CD4-positive, alpha-beta T cell (primary cell): Measurements from ENCODE around the gene LAMA1. TPM values are rescaled to one million over a fixed set of nuclear protein-coding genes. Genes with fewer than 3 reads are reported as not detected.

Experiments
- ATAC-seq: fragments of 200-7000 bp; cut with Tn5 transposase; one replicate; pipeline ENCODE4 v1.10.0; 2022; ENCODE audit warnings: mild to moderate bottlenecking; ENCODE audit not compliant: poor library complexity
- CTCF ChIA-PET: fragments of 350-600 bp; sonication (Branson Sonifier 250); formaldehyde crosslinking; loops from one replicate; lab custom pipeline; 2021; ENCODE audit warnings: antibody characterized with exemption, inconsistent platforms; lab: Charles Lee
- POLR2A ChIA-PET: fragments of 350-600 bp; sonication (Branson Sonifier 250); formaldehyde crosslinking; loops from one replicate; lab custom pipeline; 2021; ENCODE audit warnings: antibody characterized with exemption, inconsistent platforms; lab: Charles Lee
- DNase-seq, 14 experiments: peaks; one replicate each; pipeline ENCODE4 v3.0.0-alpha.2; 2013 to 2020; ENCODE audit warnings: mixed read lengths in 2 of 14
- H3K27ac ChIP-seq, 2 donors: one replicate each; pipeline versions ENCODE4 v1.5.1 to v1.7.0; 2013; ENCODE audit warnings: low read length in 2 of 2, low read depth in 1 of 2, mild to moderate bottlenecking in 1 of 2
- H3K27me3 ChIP-seq, 2 experiments: 1 replicate in 1 of 2; 2 replicates in 1 of 2; pipeline versions ENCODE4 v1.6.1 to v1.7.0; 2013; ENCODE audit warnings: low read length in 2 of 2, control low read depth in 1 of 2, mild to moderate bottlenecking in 1 of 2, moderate library complexity in 1 of 2; ENCODE audit not compliant: insufficient read depth in 2 of 2, control insufficient read depth in 1 of 2
- H3K36me3 ChIP-seq: one replicate; pipeline ENCODE4 v1.6.1; 2013; ENCODE audit warnings: low read length, control low read depth; ENCODE audit not compliant: insufficient read depth
- H3K4me1 ChIP-seq: one replicate; pipeline ENCODE4 v1.6.1; 2013; ENCODE audit warnings: low read length, control low read depth; ENCODE audit not compliant: insufficient read depth
- H3K4me3 ChIP-seq: one replicate; pipeline ENCODE4 v1.5.1; 2013; ENCODE audit warnings: mild to moderate bottlenecking, low read length, moderate library complexity
- H3K9me3 ChIP-seq, 2 experiments: 1 replicate in 1 of 2; 2 replicates in 1 of 2; pipeline versions ENCODE4 v1.6.1 to v1.7.0; 2013; ENCODE audit warnings: low read length in 2 of 2, mild to moderate bottlenecking in 2 of 2, control low read depth in 1 of 2, moderate library complexity in 1 of 2; ENCODE audit not compliant: control insufficient read depth in 1 of 2, insufficient read depth in 1 of 2
- H3K27ac Mint-ChIP-seq: one replicate; pipeline ENCODE4 v1.8.0; 2020; ENCODE audit warnings: mixed read lengths
- H3K27me3 Mint-ChIP-seq: one replicate; pipeline ENCODE4 v1.8.0; 2021; ENCODE audit warnings: mixed read lengths
- H3K36me3 Mint-ChIP-seq: one replicate; pipeline ENCODE4 v1.8.0; 2021; ENCODE audit warnings: low read depth, mixed read lengths
- H3K4me1 Mint-ChIP-seq: one replicate; pipeline ENCODE4 v1.8.0; 2021; ENCODE audit warnings: low read depth, mixed read lengths
- H3K4me3 Mint-ChIP-seq: one replicate; pipeline ENCODE4 v1.8.0; 2020; ENCODE audit warnings: mild to moderate bottlenecking, mixed read lengths
- H3K9me3 Mint-ChIP-seq: one replicate; pipeline ENCODE4 v1.8.0; 2020; ENCODE audit warnings: mixed read lengths
- intact Hi-C, 2 experiments: fragments of 100-400 bp; cut with DNase I in 1 of 2; cut with micrococcal nuclease in 1 of 2; formaldehyde crosslinking; loops; one replicate each; pipeline versions ENCODE4 v1.15.1 to v1.9.0; 2023 to 2025; cut with DNase I, micrococcal nuclease
- polyA plus RNA-seq, 2 donors: library from polyadenylated mRNA; unstranded; fragments of 120-200 nt; gene quantifications; one replicate each; pipeline ENCODE4 v1.2.1, GENCODE V29; 2013
- total RNA-seq, 174 experiments: library from RNA in 2 of 174; stranded (reverse) in 2 of 174; gene quantifications; one replicate each; pipeline ENCODE4 v1.2.3 and lab custom pipeline; 2021 to 2026
- TF ChIP-seq, protein P1 (sequence below): fragments of 200-600 bp; IDR thresholded peaks from one replicate; pipeline ENCODE4 v1.8.0; 2022; ENCODE audit warnings: antibody characterized with exemption, mild to moderate bottlenecking

Gene LAMA1, protein sequence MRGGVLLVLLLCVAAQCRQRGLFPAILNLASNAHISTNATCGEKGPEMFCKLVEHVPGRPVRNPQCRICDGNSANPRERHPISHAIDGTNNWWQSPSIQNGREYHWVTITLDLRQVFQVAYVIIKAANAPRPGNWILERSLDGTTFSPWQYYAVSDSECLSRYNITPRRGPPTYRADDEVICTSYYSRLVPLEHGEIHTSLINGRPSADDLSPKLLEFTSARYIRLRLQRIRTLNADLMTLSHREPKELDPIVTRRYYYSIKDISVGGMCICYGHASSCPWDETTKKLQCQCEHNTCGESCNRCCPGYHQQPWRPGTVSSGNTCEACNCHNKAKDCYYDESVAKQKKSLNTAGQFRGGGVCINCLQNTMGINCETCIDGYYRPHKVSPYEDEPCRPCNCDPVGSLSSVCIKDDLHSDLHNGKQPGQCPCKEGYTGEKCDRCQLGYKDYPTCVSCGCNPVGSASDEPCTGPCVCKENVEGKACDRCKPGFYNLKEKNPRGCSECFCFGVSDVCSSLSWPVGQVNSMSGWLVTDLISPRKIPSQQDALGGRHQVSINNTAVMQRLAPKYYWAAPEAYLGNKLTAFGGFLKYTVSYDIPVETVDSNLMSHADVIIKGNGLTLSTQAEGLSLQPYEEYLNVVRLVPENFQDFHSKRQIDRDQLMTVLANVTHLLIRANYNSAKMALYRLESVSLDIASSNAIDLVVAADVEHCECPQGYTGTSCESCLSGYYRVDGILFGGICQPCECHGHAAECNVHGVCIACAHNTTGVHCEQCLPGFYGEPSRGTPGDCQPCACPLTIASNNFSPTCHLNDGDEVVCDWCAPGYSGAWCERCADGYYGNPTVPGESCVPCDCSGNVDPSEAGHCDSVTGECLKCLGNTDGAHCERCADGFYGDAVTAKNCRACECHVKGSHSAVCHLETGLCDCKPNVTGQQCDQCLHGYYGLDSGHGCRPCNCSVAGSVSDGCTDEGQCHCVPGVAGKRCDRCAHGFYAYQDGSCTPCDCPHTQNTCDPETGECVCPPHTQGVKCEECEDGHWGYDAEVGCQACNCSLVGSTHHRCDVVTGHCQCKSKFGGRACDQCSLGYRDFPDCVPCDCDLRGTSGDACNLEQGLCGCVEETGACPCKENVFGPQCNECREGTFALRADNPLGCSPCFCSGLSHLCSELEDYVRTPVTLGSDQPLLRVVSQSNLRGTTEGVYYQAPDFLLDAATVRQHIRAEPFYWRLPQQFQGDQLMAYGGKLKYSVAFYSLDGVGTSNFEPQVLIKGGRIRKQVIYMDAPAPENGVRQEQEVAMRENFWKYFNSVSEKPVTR (N-terminal part only)
- total RNA-seq (not detected), total RNA-seq (lab: John Stamatoyannopoulos, UW) (0 to 0.25 (median 0) reads per million in 172 experiments)
- polyA plus RNA-seq (2013, experiment 1 of 2): not detected
- polyA plus RNA-seq (2013, experiment 2 of 2): 0.19 TPM

DNA sequence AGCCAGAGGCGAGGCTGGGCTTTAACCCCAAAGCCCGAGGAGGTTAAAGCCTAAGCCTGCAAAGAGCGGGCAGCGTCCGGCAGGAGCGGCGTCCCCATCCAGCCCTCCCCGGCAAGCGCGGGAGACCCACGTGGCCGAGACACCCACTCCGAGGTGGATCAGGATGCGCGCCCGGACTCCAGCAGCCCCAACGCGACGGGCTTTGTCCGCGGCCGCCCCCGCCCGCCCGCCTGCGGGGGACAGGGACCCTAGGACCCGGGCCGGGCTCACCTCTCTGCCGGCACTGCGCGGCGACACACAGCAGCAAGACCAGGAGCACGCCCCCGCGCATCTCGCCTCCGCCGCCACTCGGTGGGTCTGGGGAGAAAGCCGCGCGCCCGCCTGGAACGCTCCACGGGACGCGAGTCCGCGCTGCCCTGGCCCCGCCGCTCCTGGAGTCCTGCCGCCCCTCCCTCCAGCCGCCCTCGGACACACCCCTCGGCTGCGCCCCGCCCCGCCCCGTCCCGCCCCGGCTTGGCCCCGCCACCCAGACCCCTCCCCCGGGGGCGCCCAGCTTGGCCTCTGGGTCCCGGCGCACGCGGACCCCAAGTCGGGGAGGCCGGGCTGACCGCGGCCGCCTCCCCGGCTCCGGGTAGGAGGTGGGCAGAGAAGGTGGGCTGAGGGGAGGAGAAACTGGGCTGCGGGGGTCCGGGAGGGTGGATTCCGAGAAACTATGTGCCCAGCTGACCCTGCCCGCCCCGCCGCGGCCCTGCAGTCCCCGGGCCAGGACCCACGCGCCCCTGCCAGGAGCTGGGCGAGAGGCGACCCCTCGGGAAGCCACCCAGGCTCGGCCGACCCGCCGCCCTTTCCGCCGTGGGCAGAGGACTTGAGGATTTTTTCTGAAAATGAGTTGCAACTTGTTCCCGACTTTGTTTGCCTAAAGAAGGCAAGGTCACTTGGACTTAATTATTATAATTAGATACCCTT lies at the start of gene LAMA1:
TSS of gene LAMA1 (minus strand) at position 408 of the 966 bp plus-strand sequence. CDS start at position 331, 77 bp downstream.
- POLR2A ChIA-PET: no interaction called here
- H3K4me1 Mint-ChIP-seq: peaks cover 8% of the 10 kb centered on the region
- Histone ChIP-seq H3K27ac (no peak within 1 kb of the TSS), H3K4me1 (no peaks in the 10 kb centered on the region), H3K4me3 (no peak within 1 kb of the TSS), H3K36me3 (no peaks in the 10 kb centered on the region), H3K9me3 (peaks cover 0 to 36% of the 10 kb centered on the region in 2 experiments), H3K27me3 (peaks cover 13 to 22% of the 10 kb centered on the region in 2 experiments)
- H3K27ac Mint-ChIP-seq: no peak within 1 kb of the TSS
- no peak within 1 kb of the TSS for H3K4me3 Mint-ChIP-seq
- intact Hi-C loops: no loop called here
- peaks cover 52% of the 10 kb centered on the region for H3K27me3 Mint-ChIP-seq
- no peaks in the 10 kb centered on the region for H3K36me3 Mint-ChIP-seq
- CTCF ChIA-PET: no interaction called here
- TF ChIP-seq, protein P1, sequence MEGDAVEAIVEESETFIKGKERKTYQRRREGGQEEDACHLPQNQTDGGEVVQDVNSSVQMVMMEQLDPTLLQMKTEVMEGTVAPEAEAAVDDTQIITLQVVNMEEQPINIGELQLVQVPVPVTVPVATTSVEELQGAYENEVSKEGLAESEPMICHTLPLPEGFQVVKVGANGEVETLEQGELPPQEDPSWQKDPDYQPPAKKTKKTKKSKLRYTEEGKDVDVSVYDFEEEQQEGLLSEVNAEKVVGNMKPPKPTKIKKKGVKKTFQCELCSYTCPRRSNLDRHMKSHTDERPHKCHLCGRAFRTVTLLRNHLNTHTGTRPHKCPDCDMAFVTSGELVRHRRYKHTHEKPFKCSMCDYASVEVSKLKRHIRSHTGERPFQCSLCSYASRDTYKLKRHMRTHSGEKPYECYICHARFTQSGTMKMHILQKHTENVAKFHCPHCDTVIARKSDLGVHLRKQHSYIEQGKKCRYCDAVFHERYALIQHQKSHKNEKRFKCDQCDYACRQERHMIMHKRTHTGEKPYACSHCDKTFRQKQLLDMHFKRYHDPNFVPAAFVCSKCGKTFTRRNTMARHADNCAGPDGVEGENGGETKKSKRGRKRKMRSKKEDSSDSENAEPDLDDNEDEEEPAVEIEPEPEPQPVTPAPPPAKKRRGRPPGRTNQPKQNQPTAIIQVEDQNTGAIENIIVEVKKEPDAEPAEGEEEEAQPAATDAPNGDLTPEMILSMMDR: no peak
- DNase-seq (no peak), ATAC-seq (no peak)
- H3K9me3 Mint-ChIP-seq: no peaks in the 10 kb centered on the region

DNA sequence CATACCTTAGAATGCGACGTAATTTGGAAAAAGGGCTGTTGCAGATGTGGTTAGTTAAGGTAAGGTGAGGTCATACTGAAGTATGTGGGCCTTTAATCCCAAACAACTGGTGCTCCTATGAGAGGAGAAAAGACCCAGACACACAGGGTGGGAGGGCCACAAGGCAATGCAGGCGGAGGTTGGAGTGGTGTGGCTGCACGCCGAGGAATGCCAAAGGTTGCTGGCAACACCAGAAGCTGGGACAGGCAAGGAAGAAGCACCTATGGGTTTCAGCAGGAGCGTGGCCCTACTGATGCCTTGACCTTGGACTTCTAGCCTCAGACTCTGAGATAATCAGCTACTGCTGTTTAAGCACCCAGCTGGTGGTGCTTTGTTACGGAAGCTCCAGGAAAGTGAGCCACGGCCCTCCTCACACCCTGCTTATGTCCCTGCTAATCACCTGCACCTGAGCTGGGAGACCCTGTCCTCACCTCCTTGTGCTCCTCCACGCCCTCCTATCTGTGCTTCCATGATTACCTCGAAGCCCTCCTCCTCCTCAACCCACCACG lies 48.3 kb upstream of the LAMA1 start:
- ATAC-seq (no peak), DNase-seq (no peak)
- no peak overlapping the region for H3K27ac ChIP-seq
- H3K27ac Mint-ChIP-seq: no peak overlapping the region
- intact Hi-C loops: no loop called here
- no peaks in the 10 kb centered on the region for H3K4me1 ChIP-seq
- no peaks in the 10 kb centered on the region for H3K27me3 ChIP-seq
- H3K4me3 Mint-ChIP-seq: no peak overlapping the region
- no peaks in the 10 kb centered on the region for H3K36me3 Mint-ChIP-seq
- no peaks in the 10 kb centered on the region for H3K36me3 ChIP-seq
- ChIA-PET POLR2A (no interaction called here), CTCF (no interaction called here)
- no peaks in the 10 kb centered on the region for H3K4me1 Mint-ChIP-seq
- peaks cover 2% of the 10 kb centered on the region for H3K9me3 Mint-ChIP-seq
- no peaks in the 10 kb centered on the region for H3K27me3 Mint-ChIP-seq
- TF ChIP-seq, protein P1: no peak
- H3K4me3 ChIP-seq: no peak overlapping the region
- H3K9me3 ChIP-seq: peaks cover 0 to 15% of the 10 kb centered on the region in 2 experiments
